ENCODE results near the gene SGSM1.
"Not testable (repeated sequence)": the region's sequence is repeated elsewhere in the genome, so short reads cannot be mapped to it uniquely, and the experiment has no call there.

The SGSM1 gene

GRCh38 chr22:24807284-24807950 lies 1.4 kb downstream of the SGSM1 start:
- DNase-seq, result no peak

DNA sequence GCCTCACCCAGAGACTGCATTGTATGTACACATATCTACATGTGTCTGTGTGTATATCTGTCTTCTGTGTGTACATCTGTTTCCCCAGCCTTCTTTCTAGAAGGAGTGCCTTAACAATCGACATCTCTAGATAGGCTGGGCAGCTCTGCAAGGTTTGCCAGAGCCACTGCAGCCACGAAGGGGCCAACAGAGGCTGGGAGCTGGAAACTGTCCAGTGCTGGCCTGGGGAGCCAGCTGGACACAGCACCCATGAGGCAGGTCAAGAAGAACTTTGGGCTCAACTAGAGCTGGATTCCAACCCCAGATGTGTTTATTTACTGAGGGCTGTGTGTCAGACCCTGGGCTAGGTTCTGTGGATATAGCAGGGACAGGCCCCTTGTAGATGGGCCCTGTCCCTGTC lies 3.3 kb downstream of the SGSM1 start:
- DNase-seq, result no peak

- no peak for DNase-seq
These were observed 4.2 kb downstream of the SGSM1 start for GRCh38 chr22:24810043-24810749.

GRCh38 chr22:24812950-24813775 lies 7.2 kb downstream of the SGSM1 start:
- no peak for DNase-seq

DNA sequence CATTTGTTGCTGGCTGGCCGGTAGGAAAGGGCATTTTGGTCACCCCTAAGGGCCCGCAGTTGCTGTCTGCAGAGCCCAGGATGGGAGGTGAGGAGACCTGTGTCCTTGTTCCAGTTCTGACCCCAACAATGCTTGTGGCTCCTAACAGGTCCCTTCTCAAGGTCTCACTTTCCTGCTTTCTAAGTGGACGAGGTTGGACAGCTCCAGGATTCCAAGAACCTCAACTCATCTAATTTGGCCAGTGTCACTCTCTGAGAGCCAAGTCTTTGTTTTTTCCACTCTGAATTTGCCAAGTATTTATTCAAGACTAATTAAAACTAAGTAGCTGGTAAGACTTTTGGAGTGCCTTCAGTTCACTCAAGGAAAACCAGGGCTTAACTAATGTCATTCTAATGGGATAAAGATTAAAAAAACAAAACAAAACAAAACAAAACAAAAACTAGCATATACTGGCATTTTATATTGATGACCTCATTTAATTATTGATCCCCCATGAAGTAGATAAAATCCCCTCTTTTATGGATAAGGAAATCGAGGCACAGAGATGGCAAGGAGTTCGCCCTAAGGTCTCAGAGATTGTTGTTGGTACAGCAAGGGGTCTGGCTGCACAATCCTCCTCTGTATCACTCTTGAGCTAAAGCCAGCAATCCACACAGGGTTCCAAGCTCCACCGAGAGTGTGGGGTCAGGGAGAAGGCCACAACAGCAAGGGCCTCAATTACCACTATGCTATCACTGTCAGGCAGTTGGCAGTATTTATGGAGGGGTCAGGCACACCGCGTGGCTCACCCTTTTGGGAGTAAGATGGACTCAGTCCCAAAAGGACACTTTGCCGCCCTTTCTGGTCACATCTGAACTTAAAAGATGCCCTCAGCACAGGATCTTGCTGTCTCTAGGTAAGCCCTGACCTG lies 8.1 kb downstream of the SGSM1 start:
- DNase-seq, result no peak

GRCh38 chr22:24816806-24817205 lies 10.8 kb downstream of the SGSM1 start:
- no peak for DNase-seq

DNA sequence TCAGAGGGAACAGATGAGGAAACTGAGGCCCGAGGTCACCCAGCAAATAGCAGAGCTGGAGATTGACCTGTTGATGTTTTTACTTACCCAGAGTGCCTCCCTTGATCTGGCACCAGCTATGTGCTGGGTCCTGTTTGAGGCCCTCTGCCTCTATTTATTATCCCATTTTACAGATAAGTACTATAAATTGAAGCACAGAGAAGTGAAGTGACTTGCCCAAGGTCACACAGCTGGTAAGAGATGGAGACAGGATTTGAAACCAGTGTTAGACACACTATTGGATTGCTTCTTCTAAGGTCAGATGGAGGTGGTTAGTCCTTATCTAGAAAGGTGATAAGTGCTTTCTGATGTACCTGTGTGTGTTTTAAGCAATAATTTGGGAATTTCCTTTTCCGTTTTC lies 13.5 kb downstream of the SGSM1 start:
- DNase-seq, result no peak

DNA sequence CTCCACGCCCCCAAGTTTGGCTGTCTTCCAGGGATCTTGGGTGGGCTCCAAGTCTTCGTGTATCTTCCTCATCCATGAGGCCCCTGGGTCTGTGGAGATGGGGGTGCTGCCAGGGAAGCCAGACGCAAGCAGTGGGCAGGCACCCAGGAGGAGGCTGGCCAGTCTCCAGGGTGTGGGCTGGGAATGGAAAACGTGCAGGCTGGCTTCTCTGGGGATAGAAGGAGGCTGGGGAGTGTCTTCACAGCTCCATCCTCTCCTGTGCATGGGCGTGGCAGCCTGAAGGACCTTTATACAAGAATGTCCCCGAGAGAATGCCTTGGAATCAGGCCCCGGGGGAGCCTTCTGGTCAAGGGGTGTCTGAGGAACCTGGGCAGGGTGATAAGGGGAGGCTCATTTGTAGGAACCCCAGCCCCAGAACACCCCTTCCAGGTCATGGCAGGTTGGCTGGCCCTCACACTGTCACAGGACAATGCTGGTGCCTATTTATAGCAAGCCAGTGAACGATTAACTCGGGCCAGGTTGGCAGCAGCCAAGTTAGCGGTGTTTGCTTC lies 14.0 kb downstream of the SGSM1 start:
- no peak for DNase-seq

- DNase-seq, result no peak
These were observed 16.5 kb downstream of the SGSM1 start for GRCh38 chr22:24822471-24822870.

GRCh38 chr22:24823787-24824186 lies 17.8 kb downstream of the SGSM1 start:
- DNase-seq, result no peak

DNA sequence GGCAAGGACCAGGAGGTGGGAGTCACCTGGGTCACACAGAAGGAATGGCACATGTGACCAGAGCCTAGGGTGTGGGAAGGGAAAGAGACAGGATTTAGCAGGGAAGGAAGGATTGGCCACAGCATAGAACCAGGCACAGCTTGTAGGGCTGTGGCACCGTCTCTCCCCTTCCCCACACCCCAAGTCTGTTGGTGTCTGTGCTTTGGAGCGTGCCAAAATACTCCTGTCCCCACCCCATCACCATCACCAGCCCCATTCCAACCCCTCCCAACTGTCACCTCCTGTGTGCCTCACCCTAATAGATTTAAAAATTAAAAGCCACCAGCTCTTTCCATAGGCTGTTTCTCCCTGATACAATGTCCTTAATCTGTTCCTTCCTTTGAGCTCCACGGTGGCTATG lies 18.2 kb downstream of the SGSM1 start:
- no peak for DNase-seq

DNA sequence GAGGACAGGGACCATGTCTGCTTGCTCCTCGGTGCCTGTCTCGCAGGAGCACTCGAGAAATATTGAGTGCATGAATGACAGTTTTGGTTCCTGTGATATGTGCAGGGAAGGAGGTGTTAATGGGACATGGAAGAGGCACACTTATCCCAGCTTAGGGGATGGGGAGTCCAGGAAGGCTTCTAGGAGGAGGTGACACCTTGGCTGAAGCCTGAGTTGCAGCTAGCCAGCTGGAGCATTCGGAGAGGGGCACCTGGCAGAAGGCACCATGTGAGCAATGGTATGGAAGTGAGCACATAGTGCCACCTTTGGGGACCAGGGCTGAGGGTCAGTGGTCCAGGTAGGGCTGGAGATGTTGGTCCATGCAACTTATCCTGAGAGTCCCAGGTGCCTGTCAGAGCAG lies 18.9 kb downstream of the SGSM1 start:
- no peak for DNase-seq

DNA sequence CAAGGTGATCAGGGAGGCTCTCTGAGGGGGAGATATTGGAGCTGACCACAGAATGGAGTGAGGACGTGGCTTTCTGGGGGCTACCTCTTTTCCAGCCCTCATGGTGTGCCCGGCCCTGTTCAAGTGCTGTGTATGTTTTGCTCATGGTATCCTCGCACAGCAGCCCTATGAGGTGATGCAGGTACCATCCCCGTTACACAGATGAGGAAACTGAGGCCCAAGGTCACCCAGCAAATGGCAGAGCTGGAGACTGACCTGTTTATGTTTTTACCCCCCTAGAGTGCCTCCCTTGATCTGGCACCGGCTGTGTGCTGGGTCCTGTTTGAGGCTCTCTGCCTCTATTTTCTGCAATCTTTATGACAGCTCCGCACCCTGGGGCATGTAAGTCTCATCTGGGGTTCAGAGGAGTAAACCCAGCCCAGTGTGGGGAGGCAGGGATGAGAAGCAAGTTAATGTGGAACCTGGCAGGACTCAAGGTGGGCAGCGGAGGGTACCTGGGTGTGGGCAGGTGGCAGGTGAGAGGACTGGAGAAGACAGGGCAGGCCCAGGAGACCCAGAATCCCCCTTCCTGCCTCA lies 20.8 kb downstream of the SGSM1 start:
- no peak for DNase-seq

DNA sequence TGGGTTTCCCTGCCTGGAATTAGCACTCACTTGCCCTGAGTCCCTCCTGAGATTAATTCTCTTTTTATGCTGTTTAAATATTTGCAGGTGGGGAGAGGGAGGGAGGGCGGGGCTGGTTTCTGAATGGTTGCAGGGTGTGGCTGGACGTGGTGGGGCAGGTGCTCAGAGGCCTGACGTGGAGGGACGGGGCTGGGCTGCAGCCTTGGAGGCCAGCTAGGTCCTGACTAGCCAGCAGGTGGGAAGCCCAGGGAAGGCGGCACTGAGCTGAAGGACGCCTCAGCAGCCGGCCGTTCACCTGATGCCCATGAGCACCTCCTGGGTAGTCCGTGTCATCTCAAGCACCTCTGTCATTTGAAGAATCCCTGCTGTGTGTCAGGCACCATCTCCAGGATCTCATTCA lies 21.3 kb downstream of the SGSM1 start:
- DNase-seq, result no peak

DNA sequence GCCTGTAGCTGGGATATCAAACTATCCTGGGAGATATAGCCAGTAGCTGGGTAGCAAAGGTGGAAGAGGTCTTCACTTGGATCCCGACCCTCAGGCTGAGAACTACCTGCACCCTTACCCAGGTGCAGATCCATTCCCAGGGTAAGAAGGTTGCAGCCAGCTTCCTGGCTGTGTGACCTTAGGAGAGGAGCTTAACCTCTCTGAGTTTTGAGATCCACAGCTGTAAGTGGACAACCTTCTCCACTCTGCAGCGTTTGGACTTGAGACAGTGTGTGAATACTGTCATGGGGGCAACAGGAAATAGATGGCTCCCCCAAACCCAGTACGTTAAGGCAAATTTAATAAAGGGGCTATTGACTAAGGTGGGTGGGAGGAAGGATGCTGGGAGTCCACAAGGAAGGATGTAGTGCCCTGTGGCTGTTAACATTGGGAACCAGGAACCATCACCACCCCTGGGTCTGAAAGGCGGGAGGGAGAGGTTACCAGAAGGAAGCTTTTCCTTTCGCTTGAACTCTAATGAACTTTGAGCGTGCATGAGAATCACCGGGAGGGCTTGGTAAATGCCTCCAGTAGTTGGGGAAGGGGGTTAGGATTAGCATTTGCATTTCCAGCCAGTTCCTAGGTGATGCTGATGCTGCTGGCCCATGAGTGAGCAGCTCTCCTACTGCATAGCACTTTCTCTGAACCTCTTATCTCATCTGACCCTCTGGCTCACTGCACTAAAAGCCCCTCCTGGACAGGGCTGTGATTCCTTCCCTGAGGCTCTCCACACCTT lies 24.4 kb downstream of the SGSM1 start:
- DNase-seq, result no peak

- no peak for DNase-seq
These were observed 25.7 kb downstream of the SGSM1 start for GRCh38 chr22:24831687-24832086.

- DNase-seq, result no peak
These were observed 28.0 kb downstream of the SGSM1 start for GRCh38 chr22:24833881-24834495.

- DNase-seq, result no peak
These were observed 29.0 kb downstream of the SGSM1 start for GRCh38 chr22:24834845-24835570.

- DNase-seq, result no peak
These were observed 30.3 kb downstream of the SGSM1 start for GRCh38 chr22:24836282-24836681.

DNA sequence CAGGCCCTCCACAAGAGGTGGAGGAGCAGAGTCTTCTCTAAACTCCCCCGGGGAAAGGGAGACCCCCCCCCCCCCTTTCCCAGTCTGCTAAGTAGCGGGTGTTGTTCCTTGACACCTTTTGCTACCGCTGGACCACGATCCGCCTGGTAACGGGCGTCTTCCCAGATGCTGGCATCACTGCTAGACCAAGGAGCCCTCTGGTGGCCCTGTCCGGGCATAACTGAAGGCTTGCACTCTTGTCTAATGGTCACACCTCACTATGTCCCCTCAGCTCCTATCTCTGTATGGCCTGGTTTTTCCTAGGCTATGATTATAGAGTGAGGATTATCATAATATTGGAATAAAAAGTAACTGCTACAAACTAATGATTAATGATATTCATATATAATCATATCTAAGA lies 31.5 kb downstream of the SGSM1 start:
- not testable (repeated sequence) for DNase-seq
